Ovary (tissue), 10 donors: ENCODE data around the gene MANEAL. TPM values are rescaled to one million over a fixed set of nuclear protein-coding genes. Genes with fewer than 3 reads are reported as not detected.

Source experiments
- DNase-seq, 5 donors: peaks; one replicate each; pipeline ENCODE4 v3.0.0-alpha.2; 2019 to 2020
- H3K27ac ChIP-seq, 2 donors: fragments of 200-600 bp; one replicate each; pipeline versions ENCODE4 v1.5.1 to v1.8.0; 2019 to 2022
- H3K27me3 ChIP-seq: fragments of 200-600 bp; one replicate; pipeline ENCODE4 v1.8.0; 2022
- H3K36me3 ChIP-seq: fragments of 200-600 bp; sonication (generic); one replicate; pipeline ENCODE4 v1.5.1; 2019
- H3K4me1 ChIP-seq: one replicate; pipeline ENCODE4 v1.8.1; 2013; ENCODE audit warnings: mild to moderate bottlenecking, moderate library complexity; ENCODE audit not compliant: insufficient read depth
- H3K4me3 ChIP-seq: fragments of 200-600 bp; sonication (generic); one replicate; pipeline ENCODE4 v1.5.1; 2017
- H3K9me3 ChIP-seq, 2 donors: fragments of 200-600 bp in 1 of 2; sonication (generic) in 1 of 2; one replicate each; pipeline versions ENCODE4 v1.5.1 to v1.8.1; 2013 to 2019; ENCODE audit warnings: mild to moderate bottlenecking in 1 of 2, moderate library complexity in 1 of 2
- EP300 ChIP-seq: sonication (generic); formaldehyde crosslinking; IDR thresholded peaks from one replicate; pipeline ENCODE4 v1.6.1; 2017; ENCODE audit warnings: antibody characterized with exemption
- POLR2A ChIP-seq: fragments of 450-650 bp; IDR thresholded peaks from one replicate; pipeline ENCODE4 v1.6.1; 2017; ENCODE audit warnings: antibody characterized with exemption, mild to moderate bottlenecking, moderate library complexity
- WGBS, 3 donors: extraction: QIAGEN DNeasy Blood & Tissue Kit in 1 of 3; methylation state at CpG; one replicate each; pipeline versions ENCODE4 v1.1.5 to v1.1.7; 2013 to 2017; 5-methylcytosine and 5-hydroxymethylcytosine counted together
- intact Hi-C, 4 donors: fragments of 100-400 bp; cut with DNase I; formaldehyde crosslinking; loops; one replicate each; pipeline versions ENCODE4 v1.11.0 to v1.15.1; 2022 to 2023
- long read RNA-seq, 3 donors: library from polyadenylated mRNA in 2 of 3; unstranded in 2 of 3; transcript quantifications; one replicate each; pipeline ENCODE4 v2.0.0 and lab custom pipeline, GENCODE V29; 2021 to 2026
- polyA plus RNA-seq, 2 donors: library from polyadenylated mRNA; stranded (reverse); fragments of 200-250 nt in 1 of 2; fragments of 350-450 nt in 1 of 2; fragmentation: Illumina TruSeq in 1 of 2; extraction: RNeasy Lipid Tissue Mini Kit (QIAGEN cat#74804) in 1 of 2; gene quantifications; one replicate each; pipeline ENCODE4 v1.2.3, GENCODE V29; 2013 to 2014
- total RNA-seq, 7 donors: library from RNA; depleted of rRNA in 2 of 7; stranded (reverse); fragments of >200 nt in 2 of 7; fragmentation: NEBNext Ultra II Directional in 3 of 7; extraction: Animal tissue kit (Norgen Biotek cat#: 25700) in 3 of 7; gene quantifications; one replicate each; pipeline versions ENCODE4 v1.1.0 to v1.2.4, GENCODE V29; 2016 to 2023
- TF ChIP-seq, protein P1 (sequence below), 3 donors: fragments of 450-650 bp in 2 of 3; fragments of 200-600 bp in 1 of 3; IDR thresholded peaks; one replicate each; pipeline versions ENCODE4 v1.5.1 to v1.8.0; 2016 to 2022; ENCODE audit warnings: antibody characterized with exemption in 3 of 3, mild to moderate bottlenecking in 1 of 3
- donor health status: DM: no; HTN: no; CAD: no; lungs with moderate emphysema.
- donor health status: DM: no; HTN: no; CAD: no.
- donor health status: Bipolar disorder and iron deficiency.
- donor health status: DM: yes; HTN: yes; CAD: no.
- donor health status: DM: no; HTN: no; CAD: no.
- donor health status: DM: yes; HTN: yes; CAD: no.

MANEAL gene, protein sequence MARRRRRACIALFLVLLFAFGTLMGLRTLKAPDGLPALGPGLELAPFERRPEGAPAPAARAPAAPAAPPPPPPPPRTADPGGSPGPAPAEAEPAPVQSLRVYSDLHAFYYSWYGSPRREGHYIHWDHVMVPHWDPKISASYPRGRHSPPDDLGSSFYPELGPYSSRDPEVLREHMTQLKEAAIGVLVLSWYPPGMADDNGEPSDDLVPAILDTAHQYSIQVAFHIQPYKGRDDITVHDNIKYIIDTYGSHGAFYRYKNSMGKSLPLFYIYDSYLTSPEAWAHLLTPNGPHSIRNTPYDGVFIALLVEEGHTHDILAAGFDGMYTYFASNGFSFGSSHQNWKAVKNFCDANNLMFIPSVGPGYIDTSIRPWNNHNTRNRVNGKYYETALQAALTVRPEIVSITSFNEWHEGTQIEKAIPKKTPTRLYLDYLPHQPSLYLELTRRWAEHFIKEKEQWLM
- 1 to 10 TPM in 5 of 7 donors, under 1 TPM in 1, not detected in 1; 0.66 to 2.2 (median 1.7) TPM for total RNA-seq
- polyA plus RNA-seq = 1 to 10 TPM in 1 of 2 donors, under 1 TPM in 1; 0.99 to 3.7 TPM
- long read RNA-seq, donor 1, partial matches to known transcripts = 0 of 1 reads
- long read RNA-seq, donor 1, other reads (novel, unspliced or antisense) = 1 of 1 reads
- long read RNA-seq, donor 2, partial matches to known transcripts = 0 of 5 reads
- long read RNA-seq, donor 2, other reads (novel, unspliced or antisense) = 0 of 5 reads
- long read RNA-seq, donor 3, partial matches to known transcripts = 0 of 2 reads
- long read RNA-seq, donor 3, other reads (novel, unspliced or antisense) = 0 of 2 reads

DNA sequence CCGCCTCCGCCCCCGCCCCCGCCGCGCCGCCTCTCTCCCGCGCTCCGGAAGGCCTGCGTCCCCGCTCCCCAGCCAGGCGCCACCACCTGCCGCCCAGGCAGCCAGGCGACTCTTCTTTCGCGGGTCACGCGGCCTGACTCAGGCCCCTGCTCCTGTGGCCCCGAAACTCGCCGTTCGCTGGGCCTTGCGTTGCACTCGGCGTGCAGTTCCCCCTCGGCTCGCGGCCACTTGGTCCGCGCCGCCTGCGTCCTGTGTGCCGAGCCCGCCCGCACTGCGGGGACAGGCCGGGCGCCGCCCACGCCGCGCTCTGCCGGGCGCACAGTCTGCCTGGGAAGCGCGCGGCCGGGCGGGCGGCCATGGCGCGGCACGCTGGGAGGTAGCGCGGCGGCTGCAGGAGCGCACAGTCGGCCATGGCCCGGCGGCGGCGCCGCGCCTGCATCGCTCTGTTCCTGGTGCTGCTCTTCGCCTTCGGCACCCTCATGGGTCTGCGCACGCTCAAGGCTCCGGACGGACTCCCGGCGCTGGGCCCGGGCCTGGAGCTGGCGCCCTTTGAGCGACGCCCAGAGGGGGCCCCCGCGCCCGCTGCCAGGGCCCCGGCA is at the start of gene MANEAL:
Gene MANEAL, plus strand, starts transcription at position 75 of the 599 bp plus-strand sequence. Its CDS starts 336 bp downstream, at position 411.
- H3K4me3 ChIP-seq = peak within 1 kb of the TSS; percentile 47
- intact Hi-C loops = no loop called here
- 0 to 1% (median 0%) methylated on average over 24 to 82 of the region's 82 CpGs for WGBS, 3 donors
- no peaks in the 10 kb centered on the region for H3K27me3 ChIP-seq
- peaks cover 5% of the 10 kb centered on the region for H3K4me1 ChIP-seq
- DNase-seq = peak in 3 of 5 donors; percentile 32 to 62 (median 51)
- no peaks in the 10 kb centered on the region for H3K36me3 ChIP-seq
- TF ChIP-seq EP300 (no peak), POLR2A (no peak)
- TF ChIP-seq, protein P1, sequence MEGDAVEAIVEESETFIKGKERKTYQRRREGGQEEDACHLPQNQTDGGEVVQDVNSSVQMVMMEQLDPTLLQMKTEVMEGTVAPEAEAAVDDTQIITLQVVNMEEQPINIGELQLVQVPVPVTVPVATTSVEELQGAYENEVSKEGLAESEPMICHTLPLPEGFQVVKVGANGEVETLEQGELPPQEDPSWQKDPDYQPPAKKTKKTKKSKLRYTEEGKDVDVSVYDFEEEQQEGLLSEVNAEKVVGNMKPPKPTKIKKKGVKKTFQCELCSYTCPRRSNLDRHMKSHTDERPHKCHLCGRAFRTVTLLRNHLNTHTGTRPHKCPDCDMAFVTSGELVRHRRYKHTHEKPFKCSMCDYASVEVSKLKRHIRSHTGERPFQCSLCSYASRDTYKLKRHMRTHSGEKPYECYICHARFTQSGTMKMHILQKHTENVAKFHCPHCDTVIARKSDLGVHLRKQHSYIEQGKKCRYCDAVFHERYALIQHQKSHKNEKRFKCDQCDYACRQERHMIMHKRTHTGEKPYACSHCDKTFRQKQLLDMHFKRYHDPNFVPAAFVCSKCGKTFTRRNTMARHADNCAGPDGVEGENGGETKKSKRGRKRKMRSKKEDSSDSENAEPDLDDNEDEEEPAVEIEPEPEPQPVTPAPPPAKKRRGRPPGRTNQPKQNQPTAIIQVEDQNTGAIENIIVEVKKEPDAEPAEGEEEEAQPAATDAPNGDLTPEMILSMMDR (IDR thresholded peaks at IDR 0.05) = no peak
- H3K27ac ChIP-seq = no peak within 1 kb of the TSS
- H3K9me3 ChIP-seq = no peaks in the 10 kb centered on the region

- no peak for TF ChIP-seq EP300
- TF ChIP-seq, protein P1 (IDR thresholded peaks at IDR 0.05) = no peak
- no peak for TF ChIP-seq POLR2A
- intact Hi-C loops = no loop called here
- no peaks in the 10 kb centered on the region for H3K36me3 ChIP-seq
- no peaks in the 10 kb centered on the region for H3K27me3 ChIP-seq
- WGBS, 3 donors = 86 to 90% (median 89%) methylated on average over 3 of the region's 3 CpGs
- no peaks in the 10 kb centered on the region for H3K9me3 ChIP-seq
- no peak overlapping the region for H3K27ac ChIP-seq
- H3K4me3 ChIP-seq = no peak overlapping the region
- H3K4me1 ChIP-seq = no peaks in the 10 kb centered on the region
- DNase-seq = no peak
Measured at GRCh38 chr1:37746806-37747205, 46.8 kb upstream of the MANEAL start.

GRCh38 chr1:37748565-37748964 is 45.1 kb upstream of the MANEAL start:
- WGBS, 3 donors = 73 to 88% (median 87%) methylated on average over 1 of the region's 1 CpG
- Histone ChIP-seq H3K27ac (no peak overlapping the region), H3K4me3 (no peak overlapping the region), H3K9me3 (no peaks in the 10 kb centered on the region), H3K4me1 (no peaks in the 10 kb centered on the region), H3K27me3 (no peaks in the 10 kb centered on the region), H3K36me3 (no peaks in the 10 kb centered on the region)
- TF ChIP-seq, protein P1 (IDR thresholded peaks at IDR 0.05) = no peak
- TF ChIP-seq EP300 (no peak), POLR2A (no peak)
- DNase-seq = no peak
- intact Hi-C loops = no loop called here

GRCh38 chr1:37752213-37752582 is 41.4 kb upstream of the MANEAL start:
- intact Hi-C loops = no loop called here
- no peaks in the 10 kb centered on the region for H3K9me3 ChIP-seq
- H3K36me3 ChIP-seq = no peaks in the 10 kb centered on the region
- no peaks in the 10 kb centered on the region for H3K4me1 ChIP-seq
- WGBS, 3 donors = 18 to 29% (median 19%) methylated on average over 11 of the region's 11 CpGs
- DNase-seq = no peak
- H3K27me3 ChIP-seq = no peaks in the 10 kb centered on the region
- no peak overlapping the region for H3K27ac ChIP-seq
- no peak overlapping the region for H3K4me3 ChIP-seq
- TF ChIP-seq POLR2A = no peak
- TF ChIP-seq, protein P1 (IDR thresholded peaks at IDR 0.05) = no peak
- no peak for TF ChIP-seq EP300
